H9 (cell line): ENCODE data around the gene MAP4K3. TPM values are rescaled to one million over a fixed set of nuclear protein-coding genes. Genes with fewer than 3 reads are reported as not detected.

Experiments used
- DNase-seq: peaks from one replicate; pipeline ENCODE4 v3.0.0-alpha.2; 2017
- H2AFZ ChIP-seq: one replicate; pipeline ENCODE4 v1.6.1; 2013; ENCODE audit warnings: mild to moderate bottlenecking, low read length, control low read depth, moderate library complexity
- H2AK5ac ChIP-seq: 2 replicates; pipeline ENCODE4 v1.6.1; 2013; ENCODE audit warnings: low read length, control low read depth, mixed read lengths; ENCODE audit not compliant: insufficient read length
- H2BK120ac ChIP-seq: one replicate; pipeline ENCODE4 v1.6.1; 2013; ENCODE audit warnings: low read depth, mild to moderate bottlenecking, low read length, control low read depth, inconsistent platforms; ENCODE audit not compliant: poor library complexity, severe bottlenecking
- H2BK12ac ChIP-seq: 2 replicates; pipeline ENCODE4 v1.6.1; 2013; ENCODE audit warnings: low read length, control low read depth, mixed read lengths, low read depth; ENCODE audit not compliant: insufficient read length
- H2BK15ac ChIP-seq: 2 replicates; pipeline ENCODE4 v1.6.1; 2013; ENCODE audit warnings: low read depth, low read length, control low read depth
- H2BK20ac ChIP-seq: one replicate; pipeline ENCODE4 v1.6.1; 2013; ENCODE audit warnings: low read depth, mild to moderate bottlenecking, low read length, control low read depth, inconsistent platforms; ENCODE audit not compliant: poor library complexity, severe bottlenecking
- H2BK5ac ChIP-seq: 2 replicates; pipeline ENCODE4 v1.6.1; 2013; ENCODE audit warnings: low read length, control low read depth, mixed read lengths; ENCODE audit not compliant: insufficient read length
- H3K14ac ChIP-seq: 2 replicates; pipeline ENCODE4 v1.6.1; 2013; ENCODE audit warnings: low read length, control low read depth; ENCODE audit not compliant: insufficient read depth
- H3K18ac ChIP-seq: 2 replicates; pipeline ENCODE4 v1.6.1; 2013; ENCODE audit warnings: low read depth, mild to moderate bottlenecking, mixed read lengths, low read length, control low read depth; ENCODE audit not compliant: insufficient read length
- H3K23ac ChIP-seq: 2 replicates; pipeline ENCODE4 v1.6.1; 2013; ENCODE audit warnings: low read length, control low read depth, mixed read lengths, low read depth; ENCODE audit not compliant: insufficient read length
- H3K23me2 ChIP-seq: 2 replicates; pipeline ENCODE4 v1.6.1; 2013; ENCODE audit warnings: low read depth, mild to moderate bottlenecking, mixed read lengths, low read length, control low read depth; ENCODE audit not compliant: insufficient read length, poor library complexity, severe bottlenecking
- H3K27ac ChIP-seq: 2 replicates; pipeline ENCODE4 v1.5.1; 2013; ENCODE audit warnings: low read length, control low read depth, mixed read lengths, low read depth; ENCODE audit not compliant: insufficient read length
- H3K27me3 ChIP-seq: 2 replicates; pipeline ENCODE4 v1.6.1; 2013; ENCODE audit warnings: low read length, control low read depth, inconsistent platforms; ENCODE audit not compliant: insufficient read depth
- H3K4ac ChIP-seq: 2 replicates; pipeline ENCODE4 v1.6.1; 2013; ENCODE audit warnings: low read depth, mild to moderate bottlenecking, control low read depth, inconsistent platforms, low read length, moderate library complexity
- H3K4me1 ChIP-seq: 2 replicates; pipeline ENCODE4 v1.6.1; 2013; ENCODE audit warnings: low read length, control low read depth, inconsistent platforms; ENCODE audit not compliant: insufficient read depth
- H3K4me2 ChIP-seq: 2 replicates; pipeline ENCODE4 v1.6.1; 2013; ENCODE audit warnings: low read length, control low read depth, mixed read lengths; ENCODE audit not compliant: insufficient read length, insufficient read depth
- H3K56ac ChIP-seq: 2 replicates; pipeline ENCODE4 v1.6.1; 2013; ENCODE audit warnings: low read depth, mild to moderate bottlenecking, mixed read lengths, low read length, control low read depth; ENCODE audit not compliant: insufficient read length
- H3K79me1 ChIP-seq: 2 replicates; pipeline ENCODE4 v1.6.1; 2013; ENCODE audit warnings: low read depth, mild to moderate bottlenecking, moderate library complexity, low read length, control low read depth, inconsistent platforms; ENCODE audit not compliant: insufficient read depth, poor library complexity, severe bottlenecking
- H3K79me2 ChIP-seq: 2 replicates; pipeline ENCODE4 v1.6.1; 2013; ENCODE audit warnings: low read length, control low read depth, inconsistent platforms; ENCODE audit not compliant: insufficient read depth
- H3K9ac ChIP-seq: 2 replicates; pipeline ENCODE4 v1.6.1; 2013; ENCODE audit warnings: low read length, control low read depth, mixed read lengths; ENCODE audit not compliant: insufficient read length; ENCODE audit errors: extremely low read depth
- H3K9me3 ChIP-seq: one replicate; pipeline ENCODE4 v1.6.1; 2013; ENCODE audit warnings: low read depth, low read length, inconsistent platforms; ENCODE audit not compliant: control insufficient read depth
- H3T11ph ChIP-seq: one replicate; pipeline ENCODE4 v1.6.1; 2013; ENCODE audit warnings: mild to moderate bottlenecking, low read length, control low read depth, inconsistent platforms
- H4K20me1 ChIP-seq: one replicate; pipeline ENCODE4 v1.6.1; 2013; ENCODE audit not compliant: control insufficient read depth, insufficient read length, insufficient read depth
- H4K5ac ChIP-seq: 2 replicates; pipeline ENCODE4 v1.6.1; 2013; ENCODE audit warnings: low read depth, mild to moderate bottlenecking, mixed read lengths, low read length, control low read depth; ENCODE audit not compliant: insufficient read length
- H4K8ac ChIP-seq: replicated peaks from 2 replicates; pipeline ENCODE4 v1.6.1; 2013; ENCODE audit warnings: low read length, control low read depth, mixed read lengths, low read depth; ENCODE audit not compliant: insufficient read length
- H4K91ac ChIP-seq: 2 replicates; pipeline ENCODE4 v1.6.1; 2013; ENCODE audit warnings: low read depth, mild to moderate bottlenecking, moderate library complexity, mixed read lengths, low read length, control low read depth; ENCODE audit not compliant: insufficient read length
- H3K27ac Mint-ChIP-seq, 3 experiments: 2 replicates in 2 of 3; 3 replicates in 1 of 3; pipeline ENCODE4 v1.8.0; 2020 to 2021; ENCODE audit warnings: mixed read lengths in 3 of 3, mild to moderate bottlenecking in 1 of 3, moderate library complexity in 1 of 3
- H3K27me3 Mint-ChIP-seq: 2 replicates; pipeline ENCODE4 v1.8.0; 2021; ENCODE audit warnings: low read depth, mild to moderate bottlenecking, moderate library complexity, mixed read lengths
- H3K36me3 Mint-ChIP-seq, 3 experiments: 2 replicates in 2 of 3; 3 replicates in 1 of 3; pipeline ENCODE4 v1.8.0; 2020 to 2021; ENCODE audit warnings: low read depth in 3 of 3, mixed read lengths in 3 of 3; ENCODE audit not compliant: insufficient read depth in 1 of 3
- H3K4me1 Mint-ChIP-seq, 2 experiments: 2 replicates each; pipeline ENCODE4 v1.8.0; 2020; ENCODE audit warnings: mixed read lengths in 2 of 2
- H3K4me3 Mint-ChIP-seq, 2 experiments: 2 replicates in 1 of 2; 3 replicates in 1 of 2; pipeline ENCODE4 v1.8.0; 2020 to 2021; ENCODE audit warnings: mild to moderate bottlenecking in 2 of 2, mixed read lengths in 2 of 2, moderate library complexity in 1 of 2
- H3K9me3 Mint-ChIP-seq, 2 experiments: 2 replicates in 1 of 2; 3 replicates in 1 of 2; pipeline ENCODE4 v1.8.0; 2020; ENCODE audit warnings: mild to moderate bottlenecking in 2 of 2, mixed read lengths in 2 of 2, moderate library complexity in 1 of 2
- WGBS: extraction: QIAGEN DNeasy Blood & Tissue Kit; methylation state at CpG from one replicate; pipeline ENCODE4 v1.1.7; 2013; ENCODE audit warnings: missing lambda C conversion rate, low lambda C conversion rate, mixed read lengths; ENCODE audit not compliant: insufficient read length; ENCODE audit errors: extremely low coverage; 5-methylcytosine and 5-hydroxymethylcytosine counted together
- total RNA-seq: library from RNA; stranded (reverse); gene quantifications from 2 replicates; pipeline ENCODE4 v1.2.1, GENCODE V29; 2021
- TF ChIP-seq, protein P1 (sequence below): fragments of 200-600 bp; sonication (generic); conservative IDR thresholded peaks from 3 replicates; pipeline ENCODE4 v1.8.0; 2021; ENCODE audit warnings: antibody characterized with exemption, mild to moderate bottlenecking

MAP4K3 gene
- total RNA-seq, 1 experiment from 2014 or later, result 37.9 TPM

- Histone ChIP-seq H2BK15ac (no peak overlapping the region), H4K20me1 (no peaks in the 10 kb centered on the region), H2BK20ac (no peak overlapping the region), H4K91ac (no peak overlapping the region), H2BK120ac (no peak overlapping the region), H3K79me2 (no peaks in the 10 kb centered on the region), H3K4ac (no peak overlapping the region), H3K27ac (peak overlapping the region; percentile 57), H3K18ac (no peak overlapping the region), H3K23me2 (no peaks in the 10 kb centered on the region), H3K23ac (no peak overlapping the region), H3K56ac (no peak overlapping the region), H3K27me3 (no peaks in the 10 kb centered on the region), H3K9ac (no peak overlapping the region), H4K5ac (no peak overlapping the region), H3K14ac (no peak overlapping the region), H2BK5ac (no peak overlapping the region), H2AFZ (no peak overlapping the region), H3K4me2 (no peak overlapping the region), H2BK12ac (no peak overlapping the region), H4K8ac (no peak overlapping the region), H2AK5ac (no peak overlapping the region), H3K79me1 (no peaks in the 10 kb centered on the region), H3K9me3 (no peaks in the 10 kb centered on the region), H3K4me1 (no peaks in the 10 kb centered on the region; the same call in 1 of the 2 replicates), H3T11ph (no peak overlapping the region)
- peaks cover 0 to 1% (median 0%) of the 10 kb centered on the region in 3 experiments; a peak in 2 of 7 replicates for H3K36me3 Mint-ChIP-seq
- no peaks in the 10 kb centered on the region for H3K27me3 Mint-ChIP-seq
- peaks cover 22 to 28% of the 10 kb centered on the region in 2 experiments for H3K4me1 Mint-ChIP-seq
- H3K9me3 Mint-ChIP-seq, result no peaks in the 10 kb centered on the region
- H3K4me3 Mint-ChIP-seq, result peak overlapping the region in 1 of 2 experiments; percentile 45; a peak in 2 of 5 replicates
- peak overlapping the region; percentile 74 to 93 (median 84) for H3K27ac Mint-ChIP-seq
- TF ChIP-seq, protein P1, sequence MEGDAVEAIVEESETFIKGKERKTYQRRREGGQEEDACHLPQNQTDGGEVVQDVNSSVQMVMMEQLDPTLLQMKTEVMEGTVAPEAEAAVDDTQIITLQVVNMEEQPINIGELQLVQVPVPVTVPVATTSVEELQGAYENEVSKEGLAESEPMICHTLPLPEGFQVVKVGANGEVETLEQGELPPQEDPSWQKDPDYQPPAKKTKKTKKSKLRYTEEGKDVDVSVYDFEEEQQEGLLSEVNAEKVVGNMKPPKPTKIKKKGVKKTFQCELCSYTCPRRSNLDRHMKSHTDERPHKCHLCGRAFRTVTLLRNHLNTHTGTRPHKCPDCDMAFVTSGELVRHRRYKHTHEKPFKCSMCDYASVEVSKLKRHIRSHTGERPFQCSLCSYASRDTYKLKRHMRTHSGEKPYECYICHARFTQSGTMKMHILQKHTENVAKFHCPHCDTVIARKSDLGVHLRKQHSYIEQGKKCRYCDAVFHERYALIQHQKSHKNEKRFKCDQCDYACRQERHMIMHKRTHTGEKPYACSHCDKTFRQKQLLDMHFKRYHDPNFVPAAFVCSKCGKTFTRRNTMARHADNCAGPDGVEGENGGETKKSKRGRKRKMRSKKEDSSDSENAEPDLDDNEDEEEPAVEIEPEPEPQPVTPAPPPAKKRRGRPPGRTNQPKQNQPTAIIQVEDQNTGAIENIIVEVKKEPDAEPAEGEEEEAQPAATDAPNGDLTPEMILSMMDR, result no peak
- 100% methylated on average over 1 of the region's 4 CpGs for WGBS
- DNase-seq, result no peak
Measured at GRCh38 chr2:39468579-39469451, 31.7 kb upstream of the MAP4K3 start.
